Kidney epithelial cell (primary cell): ENCODE results near the gene IGSF9B. TPM values are rescaled to one million over a fixed set of nuclear protein-coding genes. Genes with fewer than 3 reads are reported as not detected.

Source experiments
- DNase-seq: peaks from one replicate; pipeline ENCODE4 v3.0.0-alpha.2; 2010; ENCODE audit warnings: low read depth
- H3K27me3 ChIP-seq: 2 replicates; pipeline ENCODE4 v1.6.0; 2011; ENCODE audit warnings: low read length; ENCODE audit not compliant: control insufficient read depth, insufficient read depth
- H3K36me3 ChIP-seq: 2 replicates; pipeline ENCODE4 v1.5.1; 2011; ENCODE audit warnings: low read length; ENCODE audit not compliant: control insufficient read depth, insufficient read depth
- H3K4me3 ChIP-seq: 2 replicates; pipeline ENCODE4 v1.5.1; 2011; ENCODE audit warnings: low read depth, mild to moderate bottlenecking, control low read depth, low read length
- CTCF ChIP-seq: IDR thresholded peaks from 2 replicates; pipeline ENCODE4 v1.5.1; 2011; ENCODE audit warnings: mild to moderate bottlenecking, moderate library complexity, low read length, control low read depth, inconsistent platforms; ENCODE audit not compliant: insufficient read depth, poor library complexity, severe bottlenecking
- total RNA-seq: library from RNA; depleted of rRNA; stranded (reverse); fragments of >200 nt; gene quantifications from 2 replicates; pipeline ENCODE4 v1.2.3, GENCODE V29; 2015

IGSF9B gene
- total RNA-seq, 1 donor from 2014 or later: 5.9 TPM

GRCh38 chr11:133898031-133898769 is 58.6 kb downstream of the IGSF9B start:
- DNase-seq: no peak
- H3K36me3 ChIP-seq: no peaks in the 10 kb centered on the region
- H3K4me3 ChIP-seq: no peak overlapping the region
- H3K27me3 ChIP-seq: no peaks in the 10 kb centered on the region
- no peak for TF ChIP-seq CTCF

- TF ChIP-seq CTCF: no peak
- H3K36me3 ChIP-seq: no peaks in the 10 kb centered on the region
- no peaks in the 10 kb centered on the region for H3K27me3 ChIP-seq
- no peak overlapping the region for H3K4me3 ChIP-seq
- no peak for DNase-seq
Observed at GRCh38 chr11:133897331-133897650, 59.5 kb downstream of the IGSF9B start.

GRCh38 chr11:133896642-133897330 is 60.0 kb downstream of the IGSF9B start:
- Histone ChIP-seq H3K4me3 (no peak overlapping the region), H3K27me3 (no peaks in the 10 kb centered on the region), H3K36me3 (no peaks in the 10 kb centered on the region)
- DNase-seq: no peak
- TF ChIP-seq CTCF: no peak

GRCh38 chr11:133896028-133896427 is 60.7 kb downstream of the IGSF9B start:
- H3K4me3 ChIP-seq: no peak overlapping the region
- DNase-seq: no peak
- peaks cover 2% of the 10 kb centered on the region for H3K27me3 ChIP-seq
- no peak for TF ChIP-seq CTCF
- no peaks in the 10 kb centered on the region for H3K36me3 ChIP-seq

- no peaks in the 10 kb centered on the region for H3K36me3 ChIP-seq
- H3K27me3 ChIP-seq: peaks cover 2% of the 10 kb centered on the region
- H3K4me3 ChIP-seq: no peak overlapping the region
- no peak for TF ChIP-seq CTCF
- no peak for DNase-seq
Observed at GRCh38 chr11:133895551-133895950, 61.2 kb downstream of the IGSF9B start.

GRCh38 chr11:133895061-133895479 is 61.7 kb downstream of the IGSF9B start:
- no peak for DNase-seq
- Histone ChIP-seq H3K4me3 (no peak overlapping the region), H3K27me3 (peaks cover 2% of the 10 kb centered on the region), H3K36me3 (no peaks in the 10 kb centered on the region)
- no peak for TF ChIP-seq CTCF
